ENCODE measurements around the gene UGGT1.
"Not testable (repeated sequence)": the region's sequence is repeated elsewhere in the genome, so short reads cannot be mapped to it uniquely, and the experiment has no call there.

UGGT1 gene

DNA sequence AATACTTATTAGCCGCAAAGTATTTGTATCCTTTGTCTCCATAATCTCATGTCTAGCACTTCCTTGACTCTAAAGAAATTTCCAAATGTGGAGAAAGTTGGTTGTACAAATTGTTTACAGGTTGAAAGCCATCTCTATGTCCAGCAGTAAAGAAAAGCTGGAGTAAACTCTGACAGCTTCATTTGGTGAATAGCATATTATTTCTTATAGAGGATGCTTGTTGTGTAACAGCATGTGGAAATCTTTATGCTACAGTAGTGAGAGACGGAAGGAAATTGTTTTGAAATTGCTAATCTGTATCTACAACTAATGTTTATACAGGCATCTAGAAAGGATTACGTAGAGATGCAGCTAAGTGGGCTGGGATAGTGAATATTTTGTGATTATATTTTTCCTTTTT lies 78.5 kb downstream of the UGGT1 start:
- FAIRE-seq (no peak), DNase-seq (ENCODE audit: insufficient read length, low spot score) (no peak)

GRCh38 chr2:128169933-128170709 lies 79.1 kb downstream of the UGGT1 start:
- DNase-seq (ENCODE audit: insufficient read length, low spot score) (no peak), FAIRE-seq (no peak)

DNA sequence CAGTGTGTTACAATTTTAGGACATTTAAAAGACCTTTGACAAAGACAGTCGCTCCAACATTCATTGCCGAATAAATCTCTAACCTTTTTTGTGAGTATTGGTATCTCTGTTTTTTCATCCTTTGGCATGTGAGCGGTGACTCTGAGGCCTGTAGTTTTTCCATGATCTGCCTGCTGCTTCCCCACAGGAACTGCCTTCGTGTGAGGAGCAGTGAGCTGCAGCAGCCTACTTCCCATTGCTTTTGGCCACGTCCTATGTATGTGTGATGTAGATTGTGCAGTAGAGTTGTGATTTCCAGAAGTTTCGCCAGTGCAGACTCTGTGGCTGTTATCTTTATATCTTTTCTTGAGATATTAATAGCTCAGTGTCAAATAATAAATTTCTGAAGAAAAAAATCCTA lies 79.8 kb downstream of the UGGT1 start:
- DNase-seq (ENCODE audit: insufficient read length, low spot score) (no peak), FAIRE-seq (no peak)

- DNase-seq (ENCODE audit: insufficient read length, low spot score): peak; percentile 10
These were observed 81.2 kb downstream of the UGGT1 start for GRCh38 chr2:128172191-128172590.

DNA sequence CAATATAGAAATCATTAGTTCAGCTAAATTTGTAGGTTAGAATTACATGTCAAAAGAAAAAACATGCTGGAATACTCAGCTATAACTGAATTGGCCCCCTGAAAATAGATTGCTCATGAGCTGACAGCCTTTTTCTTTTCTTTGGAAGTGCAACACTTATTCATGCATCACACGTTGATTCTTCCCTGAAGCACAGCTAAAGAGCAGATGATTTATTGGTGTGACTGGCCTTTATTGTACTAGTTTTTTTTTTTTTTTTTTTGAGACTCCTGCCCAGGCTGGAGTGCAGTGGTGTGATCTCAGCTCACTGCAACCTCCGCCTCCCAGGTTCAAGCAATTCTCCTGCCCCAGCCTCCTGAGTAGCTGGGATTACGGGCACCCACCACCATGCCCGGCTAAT lies 83.1 kb downstream of the UGGT1 start:
- not testable (repeated sequence) for FAIRE-seq; DNase-seq (ENCODE audit: insufficient read length, low spot score)

More at GRCh38 chr2:128172191-128172590, 81.2 kb downstream of the UGGT1 start:
- no peak for FAIRE-seq

- FAIRE-seq: no peak
- DNase-seq (ENCODE audit: insufficient read length, low spot score): no peak
These were observed 86.3 kb downstream of the UGGT1 start for GRCh38 chr2:128177315-128177714.

GRCh38 chr2:128178149-128178649 lies 87.2 kb downstream of the UGGT1 start:
- DNase-seq (ENCODE audit: insufficient read length, low spot score) (no peak), FAIRE-seq (no peak)

DNA sequence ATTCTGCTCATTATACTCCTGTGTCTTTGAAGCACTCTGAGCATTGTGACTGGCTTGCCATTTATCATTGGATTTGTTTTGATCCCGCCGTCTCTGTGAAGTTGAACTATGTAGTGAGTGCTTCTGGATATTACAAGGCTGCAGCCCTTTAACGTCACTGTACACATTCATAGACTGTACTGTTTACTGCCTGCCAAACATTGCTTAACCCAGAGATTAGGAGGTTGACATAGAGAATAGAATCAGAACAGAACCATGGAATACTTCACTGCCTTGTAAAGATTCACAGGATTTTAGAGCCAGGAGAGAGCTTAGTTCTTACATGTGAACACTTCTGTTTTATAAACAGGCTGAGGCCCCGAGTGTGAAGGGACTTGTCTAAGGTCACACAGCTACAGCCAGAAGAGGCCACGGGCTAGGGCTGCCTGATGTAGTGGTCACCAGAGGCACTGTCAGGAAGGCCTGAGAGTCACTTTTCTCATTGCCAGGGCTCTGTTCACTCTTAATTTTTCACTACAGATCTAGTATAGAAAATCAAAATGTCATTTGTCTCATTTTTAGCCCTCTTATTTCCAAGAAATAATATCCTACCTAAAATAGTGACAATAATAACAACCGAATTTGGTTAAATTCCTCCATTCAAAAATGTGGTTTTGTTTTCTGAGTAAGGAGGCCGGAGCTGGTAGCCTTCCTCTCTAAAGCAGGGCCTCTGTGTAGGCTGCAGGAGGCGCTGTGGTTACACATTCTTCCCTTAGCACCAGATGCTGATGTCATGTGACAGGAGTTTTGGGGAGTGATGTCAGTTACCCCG lies 87.9 kb downstream of the UGGT1 start:
- FAIRE-seq: no peak
- DNase-seq (ENCODE audit: insufficient read length, low spot score): peak; percentile 35

- DNase-seq (ENCODE audit: insufficient read length, low spot score) (no peak), FAIRE-seq (no peak)
These were observed 88.4 kb downstream of the UGGT1 start for GRCh38 chr2:128179461-128179755.

- no peak for DNase-seq (ENCODE audit: insufficient read length, low spot score)
- FAIRE-seq: no peak
These were observed 89.0 kb downstream of the UGGT1 start for GRCh38 chr2:128180031-128180430.

DNA sequence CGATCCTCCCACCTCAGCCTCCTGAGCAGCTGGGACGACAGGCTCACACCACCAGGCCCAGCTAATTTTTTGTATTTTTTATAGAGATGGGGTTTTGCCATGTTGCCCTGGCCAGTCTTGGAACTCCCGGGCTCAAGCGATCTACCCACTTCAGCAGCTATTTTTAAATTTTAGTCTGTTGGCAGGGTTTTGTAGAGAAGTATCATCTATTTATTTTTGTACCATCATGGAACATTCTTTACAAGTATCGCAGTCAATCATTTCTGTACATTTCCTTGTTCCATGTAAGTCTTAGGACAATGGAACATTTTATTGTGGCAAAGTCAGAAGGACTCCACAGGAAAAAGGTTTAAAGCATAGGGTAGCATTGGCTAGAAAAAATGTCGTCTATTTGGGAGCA lies 94.6 kb downstream of the UGGT1 start:
- FAIRE-seq (no peak), DNase-seq (ENCODE audit: insufficient read length, low spot score) (no peak)

GRCh38 chr2:128187032-128187654 lies 96.1 kb downstream of the UGGT1 start:
- no peak for FAIRE-seq

DNA sequence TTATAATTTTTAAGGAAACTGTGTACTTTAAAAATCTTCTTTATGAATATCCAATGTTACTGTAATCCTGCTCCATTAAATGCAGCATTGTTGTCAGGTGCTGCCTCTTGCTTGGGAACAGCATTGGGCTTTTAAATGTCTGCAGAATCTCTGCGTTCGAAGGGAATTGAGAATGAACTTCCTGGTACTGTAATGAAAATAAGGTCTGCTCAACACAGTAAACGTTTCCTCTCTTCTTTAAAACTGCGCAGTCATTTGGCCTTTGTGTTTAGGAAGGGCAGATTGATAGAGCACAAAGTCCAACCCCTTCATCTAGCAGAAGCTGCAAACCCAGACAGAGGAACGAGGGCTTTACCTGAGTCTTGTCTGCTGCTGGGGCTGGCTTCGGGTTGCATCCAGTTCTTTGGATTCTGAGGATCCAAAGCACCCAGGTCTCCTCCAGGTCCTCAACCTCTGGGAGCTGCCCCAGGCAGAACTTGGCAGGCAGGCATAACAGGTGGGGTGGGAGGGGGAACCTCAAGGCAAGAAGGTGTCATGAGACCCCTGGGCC lies 104.5 kb downstream of the UGGT1 start:
- DNase-seq (ENCODE audit: insufficient read length, low spot score) (no peak), FAIRE-seq (no peak)

More at GRCh38 chr2:128187032-128187654, 96.1 kb downstream of the UGGT1 start:
- DNase-seq (ENCODE audit: insufficient read length, low spot score): no peak

GRCh38 chr2:128196026-128196425 lies 105.0 kb downstream of the UGGT1 start:
- no peak for FAIRE-seq
- no peak for DNase-seq (ENCODE audit: insufficient read length, low spot score)

DNA sequence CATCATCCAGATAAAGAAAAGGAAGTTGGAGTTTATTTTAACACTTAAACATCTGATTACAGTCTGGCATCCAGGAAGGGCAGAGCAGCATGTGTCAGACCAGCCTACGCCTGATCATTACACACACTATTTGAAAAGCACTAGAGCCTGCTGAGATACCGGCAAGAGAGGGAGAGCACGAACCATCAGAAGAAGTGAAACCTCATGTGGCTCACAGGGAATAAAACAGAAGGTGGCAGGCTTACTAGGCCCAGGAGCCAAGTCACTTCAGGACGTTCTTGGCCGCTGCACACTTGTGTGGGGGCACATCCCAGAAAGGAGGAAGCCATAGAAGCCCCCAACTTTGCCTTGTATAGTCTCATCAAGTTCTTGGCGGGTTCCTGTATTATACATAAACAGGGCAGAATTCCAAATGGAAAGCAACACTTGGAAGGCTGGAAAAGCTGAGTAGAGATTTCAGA lies 105.5 kb downstream of the UGGT1 start:
- FAIRE-seq (no peak), DNase-seq (ENCODE audit: insufficient read length, low spot score) (no peak)

DNA sequence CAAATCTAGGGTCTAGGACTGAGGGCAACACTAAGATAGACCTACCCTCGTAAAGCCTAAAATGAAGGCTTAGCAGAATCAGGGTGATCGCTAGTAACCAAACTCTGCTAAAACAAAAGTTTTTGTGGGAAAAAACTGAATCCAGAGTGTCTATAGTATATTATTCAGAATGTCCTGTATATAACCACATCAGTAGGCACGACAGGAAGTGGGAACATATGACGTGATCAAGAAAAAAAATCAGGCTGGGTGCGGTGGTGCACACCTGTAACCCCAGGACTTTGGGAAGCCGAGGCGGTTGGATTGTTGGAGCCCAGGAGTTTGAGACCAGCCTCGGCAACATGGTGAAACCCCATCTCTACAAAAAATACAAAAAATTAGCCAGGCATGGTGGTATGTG lies 106.1 kb downstream of the UGGT1 start:
- DNase-seq (ENCODE audit: insufficient read length, low spot score) (no peak), FAIRE-seq (no peak)

DNA sequence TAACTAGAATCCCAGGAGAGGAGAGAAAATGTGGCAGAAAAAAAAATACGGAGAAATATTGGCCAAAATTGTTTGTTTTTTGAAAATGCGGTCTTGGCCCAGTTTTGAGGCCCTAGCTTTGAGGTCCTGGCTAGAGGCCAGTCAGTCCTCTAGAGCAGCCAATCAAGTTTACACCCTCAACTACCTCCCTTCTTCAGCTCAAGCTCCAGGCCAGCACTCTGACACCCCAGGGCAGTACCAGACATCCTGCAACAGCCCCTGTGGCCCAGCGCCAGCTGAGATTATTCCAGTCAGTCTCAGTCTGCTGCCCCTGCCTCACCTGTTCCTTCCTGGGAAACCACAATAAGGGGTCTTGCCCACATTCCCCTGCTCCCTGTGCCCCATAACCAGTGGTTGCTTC lies 107.7 kb downstream of the UGGT1 start:
- FAIRE-seq (no peak), DNase-seq (ENCODE audit: insufficient read length, low spot score) (no peak)

DNA sequence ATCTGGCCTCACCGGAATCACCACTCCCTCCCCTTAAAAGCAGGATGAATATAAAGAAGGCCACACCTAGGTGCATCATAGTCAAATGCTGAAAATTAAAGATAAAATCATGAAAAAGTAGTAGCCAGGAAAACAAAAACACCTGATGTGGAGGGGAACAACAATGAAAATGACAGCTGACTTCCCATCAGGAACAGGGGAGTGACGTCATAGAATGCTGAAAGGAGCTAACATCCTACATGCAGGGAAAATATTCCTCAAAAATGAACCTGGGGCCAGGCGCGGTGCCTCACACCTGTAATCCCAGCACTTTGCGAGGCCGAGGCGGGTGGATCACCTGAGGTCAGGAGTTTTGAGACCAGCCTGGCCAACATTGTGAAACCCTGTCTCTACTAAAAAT lies 108.1 kb downstream of the UGGT1 start:
- FAIRE-seq (no peak), DNase-seq (ENCODE audit: insufficient read length, low spot score) (no peak)

- no peak for DNase-seq (ENCODE audit: insufficient read length, low spot score)
- no peak for FAIRE-seq
These were observed 111.8 kb downstream of the UGGT1 start for GRCh38 chr2:128202791-128203190.

- FAIRE-seq (no peak), DNase-seq (ENCODE audit: insufficient read length, low spot score) (no peak)
These were observed 115.2 kb downstream of the UGGT1 start for GRCh38 chr2:128206245-128206644.

- FAIRE-seq: no peak
- DNase-seq (ENCODE audit: insufficient read length, low spot score): no peak
These were observed 117.0 kb downstream of the UGGT1 start for GRCh38 chr2:128208023-128208422.
